Measurements from ENCODE around the gene ZNF205. TPM values are rescaled to one million over a fixed set of nuclear protein-coding genes. Genes with fewer than 3 reads are reported as not detected.
A peak's percentile ranks its signal among the peaks of the same experiment; 100 is the strongest.

ZNF205 gene
- total and polyA plus RNA-seq, 10 of the 15 experiments (the other 5 are each of a cell fraction or from before 2014, with no cell fraction given) = 0.26 to 1.5 (median 0.78) TPM; not detected in 2

- TF ChIP-seq CREM (IDR thresholded peaks at IDR 0.05; ENCODE audit: low read depth) = no peak
- TF ChIP-seq E4F1 (IDR thresholded peaks at IDR 0.05; ENCODE audit: borderline replicate concordance, partially characterized antibody) = peak; percentile 54
- TF ChIP-seq IKZF1 (conservative IDR thresholded peaks at IDR 0.05) = peak; percentile 54
- peak; percentile 35 for TF ChIP-seq GATAD2B (conservative IDR thresholded peaks at IDR 0.05; ENCODE audit: low read depth)
- TF ChIP-seq ZNF24 (IDR thresholded peaks at IDR 0.05) = no peak
- TF ChIP-seq SUPT20H (IDR thresholded peaks at IDR 0.05; ENCODE audit: borderline replicate concordance, control insufficient read depth, low read depth, low read length) = no peak
- no peak for TF ChIP-seq ZNF622 (IDR thresholded peaks at IDR 0.05)
- no peak for TF ChIP-seq EED (IDR thresholded peaks at IDR 0.05; ENCODE audit: low read depth)
These were observed 11.8 kb downstream of the ZNF205 start (continued) for GRCh38 chr16:3123986-3124886.

GRCh38 chr16:3127745-3128144, 15.4 kb downstream of the ZNF205 start:
- Histone ChIP-seq H3K36me3 (ENCODE audit: control insufficient read depth in 2 of 2, insufficient read depth in 2 of 2, low read length in 1 of 2) (peaks cover 0 to 7% of the 10 kb centered on the region in 2 experiments; a peak in 1 of 4 replicates), H3K4me2 (ENCODE audit: control insufficient read depth, insufficient read depth) (no peak overlapping the region), H4K20me1 (ENCODE audit: control insufficient read depth, insufficient read depth) (no peaks in the 10 kb centered on the region), H3K9me3 (replicated peaks; ENCODE audit: control insufficient read depth, insufficient read depth, low read length) (no peaks in the 10 kb centered on the region), H3K9ac (ENCODE audit: control insufficient read depth, insufficient read depth, low read length) (no peak overlapping the region), H3K79me2 (ENCODE audit: control insufficient read depth, insufficient read depth, low read length) (peaks cover 2% of the 10 kb centered on the region; the same call in 1 of the 2 replicates), H3K27me3 (replicated peaks in 1 of 2; ENCODE audit: control insufficient read depth in 2 of 2, insufficient read depth in 2 of 2, low read length in 1 of 2) (no peaks in the 10 kb centered on the region), H2AFZ (ENCODE audit: control insufficient read depth, low read depth, low read length) (no peak overlapping the region), H3K4me1 (ENCODE audit: control insufficient read depth, insufficient read depth, low read length) (peaks cover 13% of the 10 kb centered on the region), H3K4me3 (no peak overlapping the region), H3K27ac (ENCODE audit: control insufficient read depth, insufficient read depth) (no peak overlapping the region)
- POLR2A ChIA-PET = interaction anchor here (1.1 to 1.5 kb wide), 2 partner anchors 9 to 27 kb away, joined by 3 to 7 read pairs; no protein-coding TSS in a partner anchor
- in situ Hi-C loops (cut with MboI) = loop anchor here (5.0 kb wide), 1 partner anchor 65 kb away; no protein-coding TSS in a partner anchor
- intact Hi-C loops (cut with micrococcal nuclease; ENCODE audit: unreplicated experiment) = loop anchor here (2.0 kb wide), 1 partner anchor 33 kb away; no protein-coding TSS in a partner anchor
- DNase-seq (ENCODE audit: low read depth, low spot score) (no peak), FAIRE-seq (no peak), ATAC-seq (no peak)
- RAD21 ChIA-PET (ENCODE audit: unreplicated experiment) = interaction anchor here (2.5 to 5.5 kb wide), 5 partner anchors 22 to 68 kb away, joined by 15 to 72 read pairs (median 38); partner anchors contain the start of genes IL32 and ZSCAN10
- no TSS peak for BruUV-seq (replicated peaks)
- SMC1A ChIA-PET (ENCODE audit: uncharacterized antibody, unreplicated experiment) = interaction anchor here (1.0 to 4.6 kb wide), 10 partner anchors 15 to 100 kb away, joined by 3 to 67 read pairs (median 14); partner anchors contain the start of genes IL32, ZNF205 and ZSCAN10
- CTCF ChIA-PET = interaction anchor here (1.7 to 9.4 kb wide), 9 partner anchors 11 to 123 kb away, joined by 6 to 396 read pairs (median 42); partner anchors contain the start of genes IL32, ZNF205 and ZSCAN10
- WGBS (ENCODE audit: insufficient coverage, insufficient replicate concordance, low lambda C conversion rate, missing lambda C conversion rate) = 70% methylated on average over 6 of the region's 6 CpGs
- no peak for TF ChIP-seq DPF2 (IDR thresholded peaks at IDR 0.05)
- no peak for TF ChIP-seq ZNF207 (IDR thresholded peaks at IDR 0.05; ENCODE audit: borderline replicate concordance)
- TF ChIP-seq SUZ12 (IDR thresholded peaks at IDR 0.05; ENCODE audit: unreplicated experiment) = no peak
- TF ChIP-seq CUX1 (IDR thresholded peaks at IDR 0.05; ENCODE audit: insufficient replicate concordance, low read depth, low read length) = no peak
- no peak for TF ChIP-seq LARP7 (IDR thresholded peaks at IDR 0.05)

Data from GM12878 (cell line).